Liver (tissue), 9 donors: ENCODE results near the gene CYB561D2. TPM values are rescaled to one million over a fixed set of nuclear protein-coding genes. Genes with fewer than 3 reads are reported as not detected.

Experiments used
- DNase-seq: peaks from one replicate; pipeline ENCODE4 v3.0.0-alpha.2; 2017; ENCODE audit warnings: low spot score
- H3K27ac ChIP-seq, 2 donors: one replicate each; pipeline ENCODE4 v1.7.0; 2013; ENCODE audit warnings: inconsistent platforms in 2 of 2, low read length in 2 of 2, control low read depth in 1 of 2, low read depth in 1 of 2, mild to moderate bottlenecking in 1 of 2
- H3K27me3 ChIP-seq, 4 donors: one replicate each; pipeline versions ENCODE4 v1.6.1 to v1.7.0; 2013; ENCODE audit warnings: low read length in 3 of 4, inconsistent platforms in 1 of 4, mild to moderate bottlenecking in 1 of 4, moderate library complexity in 1 of 4; ENCODE audit not compliant: control insufficient read depth in 4 of 4, insufficient read depth in 4 of 4
- H3K36me3 ChIP-seq, 4 donors: one replicate each; pipeline versions ENCODE4 v1.6.1 to v1.7.0; 2013; ENCODE audit warnings: low read length in 3 of 4, mild to moderate bottlenecking in 3 of 4, low read depth in 1 of 4, moderate library complexity in 1 of 4; ENCODE audit not compliant: control insufficient read depth in 4 of 4, insufficient read depth in 3 of 4
- H3K4me1 ChIP-seq, 4 donors: one replicate each; pipeline versions ENCODE4 v1.6.1 to v1.7.0; 2013; ENCODE audit warnings: low read length in 3 of 4, mild to moderate bottlenecking in 3 of 4, moderate library complexity in 1 of 4; ENCODE audit not compliant: control insufficient read depth in 4 of 4, insufficient read depth in 4 of 4
- H3K4me3 ChIP-seq, 3 donors: one replicate each; pipeline versions ENCODE4 v1.6.1 to v1.7.0; 2013; ENCODE audit warnings: low read length in 3 of 3, control low read depth in 1 of 3, low read depth in 1 of 3, mild to moderate bottlenecking in 1 of 3
- H3K9ac ChIP-seq, 2 donors: one replicate each; pipeline ENCODE4 v1.7.0; 2013; ENCODE audit warnings: low read length in 2 of 2, mild to moderate bottlenecking in 2 of 2, moderate library complexity in 2 of 2, control low read depth in 1 of 2, low read depth in 1 of 2
- H3K9me3 ChIP-seq, 4 donors: one replicate each; pipeline versions ENCODE4 v1.6.1 to v1.7.0; 2013; ENCODE audit warnings: low read length in 3 of 4; ENCODE audit not compliant: control insufficient read depth in 4 of 4
- ATF3 ChIP-seq: IDR thresholded peaks from 2 replicates; pipeline ENCODE4 v1.6.1; 2016; ENCODE audit warnings: antibody characterized with exemption
- CTCF ChIP-seq: fragments of 150-350 bp; IDR thresholded peaks from 2 replicates; pipeline ENCODE4 v1.5.1; 2017; ENCODE audit warnings: improper control_type of control experiment, low read depth, low read length; ENCODE audit not compliant: missing input control
- EGR1 ChIP-seq, 2 donors: IDR thresholded peaks; 2 replicates each; pipeline ENCODE4 v1.6.1; 2016 to 2018; ENCODE audit warnings: antibody characterized with exemption in 2 of 2, low read depth in 2 of 2
- FOXA1 ChIP-seq: IDR thresholded peaks from 2 replicates; pipeline ENCODE4 v1.6.1; 2016; ENCODE audit warnings: antibody characterized with exemption
- FOXA2 ChIP-seq: IDR thresholded peaks from 2 replicates; pipeline ENCODE4 v1.6.1; 2016; ENCODE audit warnings: antibody characterized with exemption
- HNF4A ChIP-seq, 2 donors: conservative IDR thresholded peaks; 2 replicates each; pipeline ENCODE4 v1.6.1; 2016; ENCODE audit warnings: antibody characterized with exemption in 2 of 2, mild to moderate bottlenecking in 2 of 2
- HNF4G ChIP-seq: IDR thresholded peaks from 2 replicates; pipeline ENCODE4 v1.6.1; 2016; ENCODE audit warnings: antibody characterized with exemption
- JUND ChIP-seq, 2 donors: IDR thresholded peaks; 2 replicates each; pipeline ENCODE4 v1.6.1; 2016; ENCODE audit warnings: antibody characterized with exemption in 2 of 2
- NR2F2 ChIP-seq: IDR thresholded peaks from 2 replicates; pipeline ENCODE4 v1.6.1; 2016; ENCODE audit warnings: antibody characterized with exemption
- RAD21 ChIP-seq, 2 donors: IDR thresholded peaks; 2 replicates each; pipeline ENCODE4 v1.6.1; 2016; ENCODE audit warnings: antibody characterized with exemption in 2 of 2, mild to moderate bottlenecking in 2 of 2
- RXRA ChIP-seq, 2 donors: IDR thresholded peaks; 2 replicates each; pipeline ENCODE4 v1.6.1; 2017 to 2018; ENCODE audit warnings: antibody characterized with exemption in 2 of 2, mild to moderate bottlenecking in 1 of 2
- SP1 ChIP-seq: IDR thresholded peaks from 2 replicates; pipeline ENCODE4 v1.6.1; 2018; ENCODE audit warnings: antibody characterized with exemption, mild to moderate bottlenecking
- TAF1 ChIP-seq: conservative IDR thresholded peaks from 2 replicates; pipeline ENCODE4 v1.6.1; 2016; ENCODE audit warnings: antibody characterized with exemption, mild to moderate bottlenecking
- YY1 ChIP-seq: IDR thresholded peaks from 2 replicates; pipeline ENCODE4 v1.6.1; 2016; ENCODE audit warnings: antibody characterized with exemption, mild to moderate bottlenecking
- WGBS: extraction: QIAGEN DNeasy Blood & Tissue Kit; methylation state at CpG from one replicate; pipeline ENCODE4 v1.1.7; 2013; 5-methylcytosine and 5-hydroxymethylcytosine counted together
- polyA plus RNA-seq, 2 donors: library from polyadenylated mRNA; stranded (reverse) in 1 of 2; unstranded in 1 of 2; fragments of 200-250 nt in 1 of 2; fragments of >200 nt in 1 of 2; fragmentation: Nextera tagmentation in 1 of 2; extraction: Ambion mirVana in 1 of 2; gene quantifications; one replicate each; pipeline versions ENCODE4 v1.2.1 to v1.2.3, GENCODE V29; 2013 to 2015
- total RNA-seq, 2 donors: library from RNA; depleted of rRNA; stranded (reverse); fragments of >200 nt; gene quantifications; one replicate each; pipeline ENCODE4 v1.2.3, GENCODE V29; 2014
- TF ChIP-seq, protein P1 (sequence below): IDR thresholded peaks from 2 replicates; pipeline ENCODE4 v1.6.1; 2016; ENCODE audit warnings: antibody characterized with exemption
- TF ChIP-seq, protein P2 (sequence below): IDR thresholded peaks from 2 replicates; pipeline ENCODE4 v1.6.1; 2016; ENCODE audit warnings: antibody characterized with exemption, mild to moderate bottlenecking
- donor health status: healthy.
- donor health status: healthy.
- donor health status: healthy.
- donor health status: healthy.
- donor health status: healthy.

CYB561D2 gene
- total and polyA plus RNA-seq, 4 donors: 12.3 to 28.2 (median 22.1) TPM

DNA sequence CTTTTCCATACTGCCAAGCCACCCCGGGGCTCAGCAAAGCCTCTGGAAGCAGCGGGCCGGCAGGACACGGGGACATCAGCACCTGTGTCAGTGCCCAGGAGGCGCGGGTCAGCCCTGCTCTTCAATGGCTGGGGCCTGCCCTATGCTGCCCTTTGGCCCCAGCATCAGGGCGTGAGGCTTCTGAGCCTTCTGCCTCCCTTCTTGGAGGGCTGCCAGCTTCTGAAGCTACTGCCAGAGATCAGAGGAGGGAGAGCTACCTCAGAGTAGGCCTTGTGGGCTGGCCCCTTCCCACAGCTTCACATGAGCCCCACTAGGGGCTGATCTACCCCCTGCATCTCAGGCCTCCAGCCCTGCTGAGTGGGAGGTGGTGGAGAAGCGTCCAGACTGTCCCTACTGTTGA lies 21.7 kb downstream of the CYB561D2 start:
- Histone ChIP-seq H3K27me3 (peaks cover 0 to 2% (median 0%) of the 10 kb centered on the region in 4 donors), H3K9ac (no peak overlapping the region), H3K9me3 (no peaks in the 10 kb centered on the region), H3K36me3 (no peaks in the 10 kb centered on the region), H3K4me3 (no peak overlapping the region), H3K4me1 (no peaks in the 10 kb centered on the region), H3K27ac (no peak overlapping the region)
- 37% methylated on average over 8 of the region's 8 CpGs for WGBS
- peak; percentile 48 for DNase-seq
- TF ChIP-seq TAF1 (no peak), ATF3 (no peak), NR2F2 (no peak), HNF4A (conservative IDR thresholded peaks at IDR 0.05) (no peak), SP1 (no peak), YY1 (no peak), FOXA2 (no peak), CTCF (no peak), HNF4G (no peak), JUND (IDR thresholded peaks at IDR 0.05) (no peak), RAD21 (IDR thresholded peaks at IDR 0.05) (no peak), EGR1 (IDR thresholded peaks at IDR 0.05; ENCODE audit: low read depth in 2 of 2) (no peak), FOXA1 (no peak)
- TF ChIP-seq, protein P1, sequence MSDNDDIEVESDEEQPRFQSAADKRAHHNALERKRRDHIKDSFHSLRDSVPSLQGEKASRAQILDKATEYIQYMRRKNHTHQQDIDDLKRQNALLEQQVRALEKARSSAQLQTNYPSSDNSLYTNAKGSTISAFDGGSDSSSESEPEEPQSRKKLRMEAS: no peak
- TF ChIP-seq, protein P2, sequence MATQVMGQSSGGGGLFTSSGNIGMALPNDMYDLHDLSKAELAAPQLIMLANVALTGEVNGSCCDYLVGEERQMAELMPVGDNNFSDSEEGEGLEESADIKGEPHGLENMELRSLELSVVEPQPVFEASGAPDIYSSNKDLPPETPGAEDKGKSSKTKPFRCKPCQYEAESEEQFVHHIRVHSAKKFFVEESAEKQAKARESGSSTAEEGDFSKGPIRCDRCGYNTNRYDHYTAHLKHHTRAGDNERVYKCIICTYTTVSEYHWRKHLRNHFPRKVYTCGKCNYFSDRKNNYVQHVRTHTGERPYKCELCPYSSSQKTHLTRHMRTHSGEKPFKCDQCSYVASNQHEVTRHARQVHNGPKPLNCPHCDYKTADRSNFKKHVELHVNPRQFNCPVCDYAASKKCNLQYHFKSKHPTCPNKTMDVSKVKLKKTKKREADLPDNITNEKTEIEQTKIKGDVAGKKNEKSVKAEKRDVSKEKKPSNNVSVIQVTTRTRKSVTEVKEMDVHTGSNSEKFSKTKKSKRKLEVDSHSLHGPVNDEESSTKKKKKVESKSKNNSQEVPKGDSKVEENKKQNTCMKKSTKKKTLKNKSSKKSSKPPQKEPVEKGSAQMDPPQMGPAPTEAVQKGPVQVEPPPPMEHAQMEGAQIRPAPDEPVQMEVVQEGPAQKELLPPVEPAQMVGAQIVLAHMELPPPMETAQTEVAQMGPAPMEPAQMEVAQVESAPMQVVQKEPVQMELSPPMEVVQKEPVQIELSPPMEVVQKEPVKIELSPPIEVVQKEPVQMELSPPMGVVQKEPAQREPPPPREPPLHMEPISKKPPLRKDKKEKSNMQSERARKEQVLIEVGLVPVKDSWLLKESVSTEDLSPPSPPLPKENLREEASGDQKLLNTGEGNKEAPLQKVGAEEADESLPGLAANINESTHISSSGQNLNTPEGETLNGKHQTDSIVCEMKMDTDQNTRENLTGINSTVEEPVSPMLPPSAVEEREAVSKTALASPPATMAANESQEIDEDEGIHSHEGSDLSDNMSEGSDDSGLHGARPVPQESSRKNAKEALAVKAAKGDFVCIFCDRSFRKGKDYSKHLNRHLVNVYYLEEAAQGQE: no peak

DNA sequence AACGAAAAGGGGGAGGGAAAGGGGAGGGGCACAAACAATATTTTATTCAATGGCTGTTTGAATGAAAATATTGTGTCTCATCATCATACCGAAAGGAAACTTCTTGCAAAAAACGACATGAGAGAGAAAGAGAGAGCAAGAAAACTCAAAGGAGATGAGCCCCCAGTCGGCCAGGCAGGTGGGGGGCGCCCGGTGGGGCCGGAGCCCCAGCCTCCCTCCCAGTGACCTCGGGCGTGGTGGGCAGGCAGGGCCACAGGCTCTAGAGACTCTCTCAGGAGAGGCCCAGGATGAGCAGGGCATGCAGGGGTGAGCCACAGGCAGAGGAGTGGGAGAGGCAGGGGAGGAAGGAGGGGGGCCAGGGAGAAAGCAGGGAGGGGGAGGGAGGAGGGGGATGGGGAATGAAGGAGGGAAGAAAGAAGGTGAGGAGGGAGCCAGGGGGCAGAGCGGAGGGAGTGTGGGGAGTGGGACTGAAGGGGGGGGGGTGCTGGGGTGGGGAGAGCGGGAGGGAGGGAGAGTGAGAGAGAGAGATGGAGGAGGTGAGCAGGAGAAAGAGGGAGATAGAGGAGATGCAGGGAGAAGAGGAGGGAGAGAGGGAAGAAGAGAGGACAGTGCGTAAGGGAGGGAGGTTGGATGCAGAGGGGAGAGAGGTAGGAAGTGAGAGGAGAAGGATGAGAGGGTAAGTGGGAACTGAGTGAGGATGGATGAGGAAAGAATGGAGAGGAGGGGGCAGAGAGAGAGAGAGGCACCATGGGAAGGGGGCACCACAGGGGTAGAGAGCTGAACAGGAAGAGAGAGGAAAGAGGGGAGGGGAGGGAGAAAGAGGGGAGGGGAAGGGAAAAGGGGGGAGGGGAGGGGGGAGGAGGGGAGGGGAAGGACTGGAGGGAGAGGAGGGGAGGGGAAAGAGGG lies 22.7 kb downstream of the CYB561D2 start:
- Histone ChIP-seq H3K27me3 (peaks cover 0 to 2% (median 0%) of the 10 kb centered on the region in 4 donors), H3K27ac (no peak overlapping the region), H3K4me3 (no peak overlapping the region), H3K9ac (no peak overlapping the region), H3K9me3 (no peaks in the 10 kb centered on the region), H3K36me3 (no peaks in the 10 kb centered on the region), H3K4me1 (no peaks in the 10 kb centered on the region)
- no peak for DNase-seq
- TF ChIP-seq YY1: no peak
- TF ChIP-seq HNF4A (conservative IDR thresholded peaks at IDR 0.05): no peak
- no peak for TF ChIP-seq CTCF
- no peak for TF ChIP-seq ATF3
- TF ChIP-seq RXRA (IDR thresholded peaks at IDR 0.05): no peak
- TF ChIP-seq SP1: no peak
- no peak for TF ChIP-seq NR2F2
- 63% methylated on average over 12 of the region's 12 CpGs for WGBS
